Measurements from ENCODE around the gene LDB2.

The LDB2 gene

GRCh38 chr4:16827794-16828724, 70.4 kb downstream of the LDB2 start:
- peaks cover 18% of the 10 kb centered on the region for H3K4me1 Mint-ChIP-seq

DNA sequence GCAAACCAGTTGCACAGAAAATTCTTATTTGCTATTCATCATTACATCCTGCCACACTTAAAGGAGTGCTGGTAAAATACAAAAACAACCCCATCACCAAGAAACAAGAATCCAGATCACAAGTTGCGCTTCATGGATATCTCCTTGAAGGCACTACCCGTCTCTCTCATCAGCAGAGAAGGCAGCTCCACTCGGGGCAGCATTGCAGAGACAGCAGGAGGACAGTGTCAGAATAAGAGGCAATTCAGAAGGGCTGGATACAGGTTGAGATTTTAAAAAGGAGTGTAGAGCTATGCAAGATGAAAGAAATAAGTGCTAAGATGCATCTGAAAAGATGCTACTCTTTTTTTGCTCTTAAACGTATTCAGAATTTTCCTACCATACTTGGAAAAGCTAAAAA, 71.4 kb downstream of the LDB2 start:
- Mint-ChIP-seq H3K4me3 (no peak overlapping the region), H3K4me1 (peaks cover 18% of the 10 kb centered on the region), H3K27ac (no peak overlapping the region), H3K36me3 (ENCODE audit: low read depth) (no peaks in the 10 kb centered on the region), H3K27me3 (ENCODE audit: low read depth, poor library complexity) (no peaks in the 10 kb centered on the region), H3K9me3 (no peaks in the 10 kb centered on the region)
- no peak for DNase-seq
- TF ChIP-seq, protein P1, sequence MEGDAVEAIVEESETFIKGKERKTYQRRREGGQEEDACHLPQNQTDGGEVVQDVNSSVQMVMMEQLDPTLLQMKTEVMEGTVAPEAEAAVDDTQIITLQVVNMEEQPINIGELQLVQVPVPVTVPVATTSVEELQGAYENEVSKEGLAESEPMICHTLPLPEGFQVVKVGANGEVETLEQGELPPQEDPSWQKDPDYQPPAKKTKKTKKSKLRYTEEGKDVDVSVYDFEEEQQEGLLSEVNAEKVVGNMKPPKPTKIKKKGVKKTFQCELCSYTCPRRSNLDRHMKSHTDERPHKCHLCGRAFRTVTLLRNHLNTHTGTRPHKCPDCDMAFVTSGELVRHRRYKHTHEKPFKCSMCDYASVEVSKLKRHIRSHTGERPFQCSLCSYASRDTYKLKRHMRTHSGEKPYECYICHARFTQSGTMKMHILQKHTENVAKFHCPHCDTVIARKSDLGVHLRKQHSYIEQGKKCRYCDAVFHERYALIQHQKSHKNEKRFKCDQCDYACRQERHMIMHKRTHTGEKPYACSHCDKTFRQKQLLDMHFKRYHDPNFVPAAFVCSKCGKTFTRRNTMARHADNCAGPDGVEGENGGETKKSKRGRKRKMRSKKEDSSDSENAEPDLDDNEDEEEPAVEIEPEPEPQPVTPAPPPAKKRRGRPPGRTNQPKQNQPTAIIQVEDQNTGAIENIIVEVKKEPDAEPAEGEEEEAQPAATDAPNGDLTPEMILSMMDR (IDR thresholded peaks at IDR 0.05): no peak

More at GRCh38 chr4:16827794-16828724, 70.4 kb downstream of the LDB2 start:
- Mint-ChIP-seq H3K36me3 (ENCODE audit: low read depth) (no peaks in the 10 kb centered on the region), H3K27me3 (ENCODE audit: low read depth, poor library complexity) (no peaks in the 10 kb centered on the region), H3K4me3 (no peak overlapping the region), H3K27ac (peak overlapping the region; percentile 26), H3K9me3 (no peaks in the 10 kb centered on the region)
- DNase-seq: no peak
- TF ChIP-seq, protein P1 (IDR thresholded peaks at IDR 0.05): no peak

- Mint-ChIP-seq H3K4me1 (peaks cover 18% of the 10 kb centered on the region), H3K4me3 (no peak overlapping the region), H3K27ac (no peak overlapping the region), H3K9me3 (no peaks in the 10 kb centered on the region), H3K27me3 (ENCODE audit: low read depth, poor library complexity) (no peaks in the 10 kb centered on the region), H3K36me3 (ENCODE audit: low read depth) (no peaks in the 10 kb centered on the region)
- no peak for DNase-seq
- TF ChIP-seq, protein P1 (IDR thresholded peaks at IDR 0.05): no peak
Observed at GRCh38 chr4:16826406-16826910, 72.0 kb downstream of the LDB2 start.

DNA sequence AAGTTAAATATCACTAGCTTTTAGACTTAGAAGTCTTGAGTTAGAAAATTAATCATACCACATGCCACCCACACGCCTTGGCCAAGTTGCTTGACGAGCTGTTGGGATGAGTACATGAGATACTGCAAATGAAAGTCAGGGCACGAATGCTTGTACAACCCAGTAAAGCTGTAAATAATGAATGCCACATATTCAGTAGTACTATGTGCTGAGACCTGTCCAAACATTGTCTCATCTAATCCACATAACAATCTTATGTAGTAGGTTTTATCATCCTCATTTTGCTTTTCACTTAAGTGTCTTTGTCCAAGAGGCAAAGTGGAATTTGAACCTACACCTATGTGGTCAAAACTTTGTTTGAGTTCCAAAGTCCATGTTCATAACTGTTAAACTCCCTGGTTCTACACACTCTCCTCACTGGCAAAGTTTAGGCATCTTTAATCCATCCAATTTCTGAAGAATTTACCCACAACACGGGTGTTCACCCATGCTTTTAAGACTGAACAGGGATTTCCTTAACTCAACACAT, 74.1 kb downstream of the LDB2 start:
- Mint-ChIP-seq H3K4me3 (no peak overlapping the region), H3K27ac (no peak overlapping the region), H3K4me1 (peaks cover 32% of the 10 kb centered on the region), H3K36me3 (ENCODE audit: low read depth) (peaks cover 4% of the 10 kb centered on the region), H3K9me3 (no peaks in the 10 kb centered on the region), H3K27me3 (ENCODE audit: low read depth, poor library complexity) (no peaks in the 10 kb centered on the region)
- TF ChIP-seq, protein P1 (IDR thresholded peaks at IDR 0.05): no peak
- no peak for DNase-seq

DNA sequence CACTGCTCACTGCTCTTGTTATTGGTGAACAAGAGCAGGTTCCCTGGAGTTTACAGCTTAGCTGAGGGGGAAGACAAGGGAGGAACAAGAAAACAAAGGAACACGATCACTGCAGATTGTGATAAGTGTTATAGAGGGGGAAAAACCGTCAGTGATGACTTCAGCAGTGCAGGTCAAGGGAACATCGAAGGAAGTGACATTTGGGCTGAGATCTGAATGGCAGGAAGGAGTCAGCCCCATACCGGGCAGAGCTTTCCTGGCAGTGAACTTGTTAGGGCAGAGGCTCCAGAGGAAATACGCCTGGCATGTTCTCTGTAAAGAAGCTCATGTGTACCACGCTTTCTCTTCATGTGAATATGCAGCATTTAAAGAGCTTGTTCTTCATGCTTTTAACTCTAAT, 78.1 kb downstream of the LDB2 start:
- TF ChIP-seq, protein P1 (IDR thresholded peaks at IDR 0.05): no peak
- no peak for DNase-seq
- Mint-ChIP-seq H3K4me3 (no peak overlapping the region), H3K27ac (peak overlapping the region; percentile 66), H3K4me1 (peaks cover 25% of the 10 kb centered on the region), H3K36me3 (ENCODE audit: low read depth) (peaks cover 13% of the 10 kb centered on the region), H3K27me3 (ENCODE audit: low read depth, poor library complexity) (no peaks in the 10 kb centered on the region), H3K9me3 (peaks cover 4% of the 10 kb centered on the region)

Data from nephron progenitor cell (in vitro differentiated cells).